ENCODE data around the gene MAP2K5. TPM values are rescaled to one million over a fixed set of nuclear protein-coding genes. Genes with fewer than 3 reads are reported as not detected.

MAP2K5 gene
- total RNA-seq (2022; extraction: Qiagen RNA extraction): 10.6 to 11.7 TPM (median 11.4 TPM) in 5 replicates

DNA sequence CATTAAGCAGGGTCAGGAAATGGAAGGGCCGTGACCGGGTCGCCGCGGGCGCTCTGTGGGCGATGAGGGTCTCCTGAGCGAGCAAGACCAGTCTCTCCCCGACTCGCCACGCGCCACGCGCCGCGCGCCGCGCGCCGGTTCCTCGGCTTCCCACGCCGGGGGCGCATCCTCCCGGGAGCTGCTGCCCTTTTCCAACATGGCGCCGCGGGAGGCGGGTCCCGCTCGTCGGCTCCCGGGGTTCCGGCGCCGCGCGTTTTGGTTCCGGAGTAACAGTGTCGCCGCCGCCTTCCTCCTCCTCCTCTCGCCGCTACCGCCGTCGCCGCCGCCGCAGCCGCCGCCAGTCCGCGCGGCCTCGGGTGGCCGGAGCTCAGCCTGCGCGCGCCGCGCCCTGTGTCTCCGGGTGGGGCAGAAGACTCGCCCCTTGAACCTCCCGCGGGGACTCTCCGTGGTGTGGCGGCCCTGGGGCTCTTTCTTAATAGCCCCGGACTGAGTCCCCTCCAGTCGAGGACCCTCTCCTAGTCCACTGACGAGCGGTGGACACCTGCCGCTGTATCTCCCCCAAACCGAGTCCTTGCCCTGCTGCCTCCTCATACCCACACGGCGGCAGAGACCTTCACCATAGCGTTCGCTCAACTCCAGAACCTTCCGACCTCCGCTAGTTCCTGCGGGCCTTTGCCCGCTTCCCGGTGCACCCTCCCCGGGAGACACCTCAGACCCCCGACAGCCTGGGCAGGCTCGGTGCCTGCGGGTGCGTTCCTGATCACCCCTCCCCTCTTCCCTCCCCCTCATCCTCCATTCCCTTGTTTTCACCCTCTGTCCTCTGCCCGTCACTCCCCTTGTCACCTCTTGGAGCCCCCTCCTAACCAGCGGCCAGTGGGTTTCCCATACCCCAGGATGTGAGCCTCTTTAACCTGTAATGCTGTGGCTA lies at the start of gene MAP2K5:
TSS of gene MAP2K5 (plus strand) at position 284 of the 928 bp plus-strand sequence. CDS start at position 917, 633 bp downstream.

DNA sequence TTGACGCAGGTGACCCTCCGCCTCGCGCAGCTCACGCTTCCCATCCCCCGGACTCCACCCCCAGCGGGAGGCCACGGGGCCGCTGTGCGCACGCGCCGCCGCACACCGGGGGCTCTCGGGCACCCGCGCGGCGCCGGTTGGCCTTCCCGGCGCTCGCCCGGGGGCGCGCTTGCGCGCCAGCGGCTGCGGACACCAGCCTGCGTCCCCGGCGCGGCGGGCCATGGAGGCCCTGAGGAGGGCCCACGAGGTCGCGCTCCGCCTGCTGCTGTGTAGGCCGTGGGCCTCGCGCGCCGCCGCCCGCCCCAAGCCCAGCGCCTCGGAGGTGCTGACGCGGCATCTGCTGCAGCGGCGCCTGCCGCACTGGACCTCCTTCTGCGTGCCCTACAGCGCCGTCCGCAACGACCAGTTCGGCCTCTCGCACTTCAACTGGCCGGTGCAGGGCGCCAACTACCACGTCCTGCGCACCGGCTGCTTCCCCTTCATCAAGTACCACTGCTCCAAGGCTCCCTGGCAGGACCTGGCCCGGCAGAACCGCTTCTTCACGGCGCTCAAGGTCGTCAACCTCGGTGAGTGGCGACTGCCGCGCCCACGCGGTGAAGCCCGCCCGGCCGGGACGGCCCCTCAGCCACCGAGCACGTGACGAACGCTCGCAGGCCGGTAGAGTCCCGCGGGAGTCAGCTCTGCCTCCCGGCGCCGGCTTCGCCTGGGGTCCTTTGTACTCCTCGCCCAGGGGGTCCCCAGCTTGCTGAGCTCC lies 21.3 kb upstream of the MAP2K5 start, which contains the start of gene C15orf61:
TSS of gene C15orf61 (plus strand) at position 103 of the 754 bp plus-strand sequence. CDS start at position 221, 118 bp downstream.

DNA sequence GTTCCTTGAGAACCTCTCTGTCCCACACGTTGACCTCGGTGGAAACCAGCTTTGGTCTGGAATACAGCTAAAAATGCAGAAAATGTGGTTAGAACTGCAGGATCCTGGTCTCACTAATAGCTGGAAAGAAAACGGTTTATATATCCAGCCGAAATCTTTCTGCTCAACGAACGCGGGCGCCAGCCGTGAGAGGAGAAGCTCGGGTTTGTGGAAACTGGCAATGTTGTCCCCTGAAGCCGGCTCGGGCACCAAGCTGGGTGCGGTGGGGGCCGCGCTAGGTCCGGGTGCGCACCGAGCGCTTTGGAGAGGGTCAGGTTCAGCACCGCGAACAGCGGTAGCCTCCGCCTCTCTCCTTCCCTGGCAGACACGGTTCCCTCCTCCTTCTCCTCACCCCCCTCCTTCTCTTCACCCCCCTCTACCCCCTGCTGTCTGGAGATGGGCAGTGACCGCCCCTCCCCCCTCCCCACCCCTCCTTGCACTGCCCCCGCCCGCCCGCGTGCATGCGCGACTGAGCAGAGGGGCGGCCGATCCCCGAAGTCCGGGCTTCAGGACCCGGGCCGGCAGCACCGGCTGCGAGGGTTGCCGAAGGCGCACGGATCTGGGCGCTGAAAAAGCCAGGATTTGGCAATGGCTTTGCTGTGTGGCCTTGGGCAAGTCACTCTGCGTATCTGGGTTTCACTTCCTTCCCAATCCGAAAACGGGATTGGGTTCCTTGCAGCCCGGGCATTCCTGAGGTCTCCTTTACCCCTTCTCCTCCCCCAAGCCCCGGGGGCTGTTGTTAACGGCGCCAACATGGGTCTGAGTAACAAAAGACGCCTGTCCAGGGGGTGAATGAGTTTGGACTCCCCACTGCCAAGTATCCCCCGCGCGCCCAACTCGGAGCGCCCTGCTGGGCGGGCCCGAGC lies 282.7 kb downstream of the MAP2K5 start, which contains the start of gene SKOR1:
TSS of gene SKOR1 (plus strand) at position 534 of the 905 bp plus-strand sequence. CDS start at position 628, 94 bp downstream.

DNA sequence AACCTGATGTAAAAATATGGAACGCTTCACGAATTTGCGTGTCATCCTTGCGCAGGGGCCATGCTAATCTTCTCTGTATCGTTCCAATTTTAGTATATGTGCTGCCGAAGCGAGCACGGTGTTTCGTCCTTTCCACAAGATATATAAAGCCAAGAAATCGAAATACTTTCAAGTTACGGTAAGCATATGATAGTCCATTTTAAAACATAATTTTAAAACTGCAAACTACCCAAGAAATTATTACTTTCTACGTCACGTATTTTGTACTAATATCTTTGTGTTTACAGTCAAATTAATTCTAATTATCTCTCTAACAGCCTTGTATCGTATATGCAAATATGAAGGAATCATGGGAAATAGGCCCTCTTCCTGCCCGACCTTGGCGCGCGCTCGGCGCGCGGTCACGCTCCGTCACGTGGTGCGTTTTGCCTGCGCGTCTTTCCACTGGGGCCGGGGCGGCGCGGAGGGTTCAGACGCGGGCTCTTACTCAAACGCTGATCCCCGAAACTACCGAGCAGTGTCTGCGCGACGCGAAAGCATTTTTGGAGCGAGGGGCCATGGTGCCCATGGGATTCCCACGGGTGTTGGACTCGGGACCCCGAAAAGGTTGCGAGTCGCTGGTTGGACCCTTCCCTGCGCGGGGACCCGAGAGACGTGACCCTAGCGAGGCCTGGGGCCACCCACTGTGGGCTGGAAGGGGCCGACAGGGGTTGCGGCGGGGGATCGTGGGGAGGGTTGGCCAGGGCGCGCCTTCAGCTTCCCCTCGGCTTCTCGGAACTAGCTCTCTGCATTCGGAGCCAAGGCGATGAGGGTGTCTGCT lies 297.6 kb downstream of the MAP2K5 start, which contains the start of gene RNU6-1:
TSS of gene RNU6-1 (minus strand) at position 117 of the 820 bp plus-strand sequence.

Other genes starting within 250 kb of the MAP2K5 start
- 2.0 to 4.4 TPM (median 4.0 TPM) in 5 replicates for gene C15orf61, start 21.6 kb upstream of the MAP2K5 start, total RNA-seq (2022; extraction: Qiagen RNA extraction)

Data from A549 treated with AZD2906 at 1 μM for 4 hours (cell line).